Upper lobe of left lung (tissue), 4 donors: ENCODE data around the gene TWIST1.

Source experiments
- POLR2A ChIP-seq, 4 donors: fragments of 450-650 bp; IDR thresholded peaks; one replicate each; pipeline ENCODE4 v1.5.1; 2016 to 2017; ENCODE audit warnings: antibody characterized with exemption in 4 of 4, mild to moderate bottlenecking in 2 of 4
- TF ChIP-seq, protein P1 (sequence below), 6 experiments: fragments of 450-650 bp in 4 of 6; fragments of 200-600 bp in 2 of 6; sonication (generic) in 2 of 6; IDR thresholded peaks; one replicate each; pipeline ENCODE4 v1.5.1; 2016 to 2019; ENCODE audit warnings: antibody characterized with exemption in 6 of 6

DNA sequence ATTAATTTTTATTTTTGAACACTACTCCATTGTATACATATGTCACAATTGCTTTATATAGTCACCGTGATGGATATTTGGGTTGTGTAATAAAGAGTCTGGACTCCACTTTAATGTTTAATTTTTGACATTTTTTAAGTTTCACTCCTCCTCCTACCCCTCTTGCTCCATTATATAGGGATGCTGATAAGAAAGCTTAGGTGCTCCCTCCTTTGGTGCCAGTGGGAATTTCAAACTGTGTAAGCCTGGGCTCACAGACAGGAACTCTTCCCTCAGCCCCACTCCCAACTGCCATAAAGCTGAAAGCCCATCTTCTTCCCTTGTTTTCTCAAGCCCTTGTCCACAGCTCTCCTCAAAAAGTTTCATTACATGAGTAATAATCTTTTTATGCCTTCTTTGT lies 47.6 kb downstream of the TWIST1 start:
- TF ChIP-seq, protein P1, sequence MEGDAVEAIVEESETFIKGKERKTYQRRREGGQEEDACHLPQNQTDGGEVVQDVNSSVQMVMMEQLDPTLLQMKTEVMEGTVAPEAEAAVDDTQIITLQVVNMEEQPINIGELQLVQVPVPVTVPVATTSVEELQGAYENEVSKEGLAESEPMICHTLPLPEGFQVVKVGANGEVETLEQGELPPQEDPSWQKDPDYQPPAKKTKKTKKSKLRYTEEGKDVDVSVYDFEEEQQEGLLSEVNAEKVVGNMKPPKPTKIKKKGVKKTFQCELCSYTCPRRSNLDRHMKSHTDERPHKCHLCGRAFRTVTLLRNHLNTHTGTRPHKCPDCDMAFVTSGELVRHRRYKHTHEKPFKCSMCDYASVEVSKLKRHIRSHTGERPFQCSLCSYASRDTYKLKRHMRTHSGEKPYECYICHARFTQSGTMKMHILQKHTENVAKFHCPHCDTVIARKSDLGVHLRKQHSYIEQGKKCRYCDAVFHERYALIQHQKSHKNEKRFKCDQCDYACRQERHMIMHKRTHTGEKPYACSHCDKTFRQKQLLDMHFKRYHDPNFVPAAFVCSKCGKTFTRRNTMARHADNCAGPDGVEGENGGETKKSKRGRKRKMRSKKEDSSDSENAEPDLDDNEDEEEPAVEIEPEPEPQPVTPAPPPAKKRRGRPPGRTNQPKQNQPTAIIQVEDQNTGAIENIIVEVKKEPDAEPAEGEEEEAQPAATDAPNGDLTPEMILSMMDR (IDR thresholded peaks at IDR 0.05), result no peak
- no peak for TF ChIP-seq POLR2A (IDR thresholded peaks at IDR 0.05)
